ENCODE data around the gene SNTG2. TPM values are rescaled to one million over a fixed set of nuclear protein-coding genes. Genes with fewer than 3 reads are reported as not detected.

The SNTG2 gene
- total and polyA plus RNA-seq, 2 of the 13 experiments (the other 11 are each of a cell fraction or from before 2014, with no cell fraction given) = not detected

DNA sequence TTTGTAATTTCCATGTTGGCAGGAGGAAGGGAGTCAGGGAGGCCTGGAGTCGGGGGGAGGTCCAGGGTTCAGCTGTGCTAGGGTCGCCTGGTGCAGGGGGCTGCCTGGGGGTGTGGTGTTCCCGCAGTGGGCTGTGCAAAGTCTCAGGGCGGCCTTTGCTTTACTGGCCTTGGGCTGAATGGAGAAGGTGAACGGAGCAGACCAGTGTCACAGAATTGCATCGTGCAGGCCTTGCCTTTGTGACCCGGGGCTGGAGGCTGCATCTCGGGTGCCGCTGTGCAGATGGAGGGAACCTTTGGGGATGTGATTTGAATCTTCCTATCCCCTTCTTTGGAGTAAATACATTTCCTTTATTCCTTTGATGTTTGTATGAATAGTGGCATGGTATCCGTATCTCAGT is 8.8 kb downstream of the SNTG2 start:
- Histone ChIP-seq H3K36me3 (replicated peaks in 1 of 2; ENCODE audit: control insufficient read depth in 1 of 2, insufficient read depth in 2 of 2, low read length in 2 of 2) (no peaks in the 10 kb centered on the region), H4K20me1 (ENCODE audit: insufficient read depth, low read length) (no peaks in the 10 kb centered on the region; the same call in 1 of the 2 replicates), H3K9ac (ENCODE audit: insufficient read depth, low read depth, low read length) (no peak overlapping the region), H3K79me2 (ENCODE audit: insufficient read depth, low read length) (no peaks in the 10 kb centered on the region), H3K9me3 (ENCODE audit: low read length) (no peaks in the 10 kb centered on the region), H2AFZ (ENCODE audit: low read length) (no peak overlapping the region), H3K27me3 (ENCODE audit: control insufficient read depth in 1 of 2, insufficient read depth in 2 of 2, low read length in 2 of 2) (peaks cover 5 to 39% of the 10 kb centered on the region in 2 experiments; a peak in 4 of 5 replicates), H3K4me3 (replicated peaks in 1 of 3; ENCODE audit: insufficient read depth in 1 of 3, low read depth in 2 of 3, low read length in 3 of 3) (no peak overlapping the region), H3K4me1 (ENCODE audit: insufficient read depth, low read length) (peaks cover 2% of the 10 kb centered on the region), H3K27ac (ENCODE audit: extremely low read length, insufficient read depth, low read length) (no peak overlapping the region), H3K4me2 (ENCODE audit: low read depth, low read length) (no peak overlapping the region)
- FAIRE-seq (no peak), DNase-seq (ENCODE audit: low spot score) (no peak), ATAC-seq (no peak)
- POLR2A ChIA-PET = no interaction called here
- in situ Hi-C loops (cut with HindIII; ENCODE audit: extremely low pct_ligation_motif_present, low pct_unique_long_range_greater_than_20kb) (no loop called here), intact Hi-C loops (cut with micrococcal nuclease; ENCODE audit: unreplicated experiment) (no loop called here)
- CTCF ChIA-PET (ENCODE audit: low intra/inter-chr PET ratio, low total read pairs) = no interaction called here
- TF ChIP-seq ZNF224 (CRISPR knock-in tag; IDR thresholded peaks at IDR 0.05) (no peak), MEIS2 (CRISPR knock-in tag; IDR thresholded peaks at IDR 0.05) (no peak), ZNF20 (CRISPR knock-in tag; IDR thresholded peaks at IDR 0.05) (no peak)
- BruUV-seq (replicated peaks) = no TSS peak
- WGBS (ENCODE audit: low lambda C conversion rate) = 7% methylated on average over 9 of the region's 10 CpGs

DNA sequence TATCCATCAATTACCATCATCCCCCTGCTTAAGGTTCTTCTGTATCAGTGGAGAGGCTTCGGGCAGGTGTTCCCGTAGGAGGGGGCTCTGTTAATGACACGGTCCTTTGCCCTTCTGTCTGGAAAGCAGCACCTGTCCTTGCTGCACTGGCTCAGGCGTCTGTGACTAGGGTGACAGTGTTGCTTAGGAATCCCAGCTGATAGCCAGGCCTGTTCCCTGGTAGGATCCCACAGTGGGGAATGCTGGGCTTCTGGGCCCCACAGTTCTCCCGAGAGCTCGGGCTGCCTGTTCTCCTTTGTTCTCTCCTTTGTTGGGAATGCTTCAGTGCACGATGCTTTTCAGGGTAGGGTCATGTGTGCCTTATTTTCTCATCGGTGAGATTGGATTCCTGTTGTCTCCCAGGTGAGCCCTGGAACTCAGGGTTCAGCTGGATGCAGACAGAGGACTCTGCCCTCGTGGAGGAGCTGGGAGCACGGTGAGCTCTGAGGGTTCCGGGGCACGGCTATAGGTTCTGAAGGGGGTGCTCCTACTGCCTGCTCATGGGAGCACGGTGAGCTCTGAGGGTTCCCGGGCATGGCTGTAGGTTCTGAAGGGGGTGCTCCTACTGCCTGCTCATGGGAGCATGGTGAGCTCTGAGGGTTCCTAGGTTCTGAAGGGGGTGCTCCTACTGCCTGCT is 9.6 kb downstream of the SNTG2 start:
- DNase-seq (ENCODE audit: low spot score) = no peak
- no peaks in the 10 kb centered on the region for H3K9me3 ChIP-seq (ENCODE audit: low read length)
- ATAC-seq = no peak
- no peak overlapping the region for H2AFZ ChIP-seq (ENCODE audit: low read length)
- no peak overlapping the region for H3K9ac ChIP-seq (ENCODE audit: insufficient read depth, low read depth, low read length)
- WGBS (ENCODE audit: low lambda C conversion rate) = 7% methylated on average over 12 of the region's 14 CpGs
- H3K4me1 ChIP-seq (ENCODE audit: insufficient read depth, low read length) = no peaks in the 10 kb centered on the region
- H3K27me3 ChIP-seq (ENCODE audit: control insufficient read depth in 1 of 2, insufficient read depth in 2 of 2, low read length in 2 of 2) = peaks cover 5 to 39% of the 10 kb centered on the region in 2 experiments; a peak in 4 of 5 replicates
- ChIA-PET CTCF (ENCODE audit: low intra/inter-chr PET ratio, low total read pairs) (no interaction called here), POLR2A (no interaction called here)
- no peak overlapping the region for H3K4me2 ChIP-seq (ENCODE audit: low read depth, low read length)
- no TSS peak for BruUV-seq (replicated peaks)
- H3K36me3 ChIP-seq (replicated peaks in 1 of 2; ENCODE audit: control insufficient read depth in 1 of 2, insufficient read depth in 2 of 2, low read length in 2 of 2) = no peaks in the 10 kb centered on the region
- intact Hi-C loops (cut with micrococcal nuclease; ENCODE audit: unreplicated experiment) = no loop called here
- H3K4me3 ChIP-seq (replicated peaks in 1 of 3; ENCODE audit: insufficient read depth in 1 of 3, low read depth in 2 of 3, low read length in 3 of 3) = no peak overlapping the region
- in situ Hi-C loops (cut with HindIII; ENCODE audit: extremely low pct_ligation_motif_present, low pct_unique_long_range_greater_than_20kb) = no loop called here
- no peak for FAIRE-seq
- H4K20me1 ChIP-seq (ENCODE audit: insufficient read depth, low read length) = no peaks in the 10 kb centered on the region; the same call in 1 of the 2 replicates
- H3K27ac ChIP-seq (ENCODE audit: extremely low read length, insufficient read depth, low read length) = no peak overlapping the region
- no peaks in the 10 kb centered on the region for H3K79me2 ChIP-seq (ENCODE audit: insufficient read depth, low read length)
- TF ChIP-seq ZNF263 (CRISPR knock-in tag; IDR thresholded peaks at IDR 0.05) = 0 out of 2 replicates have a peak, but pooled peaks have one; percentile 36
- TF ChIP-seq, protein P1, sequence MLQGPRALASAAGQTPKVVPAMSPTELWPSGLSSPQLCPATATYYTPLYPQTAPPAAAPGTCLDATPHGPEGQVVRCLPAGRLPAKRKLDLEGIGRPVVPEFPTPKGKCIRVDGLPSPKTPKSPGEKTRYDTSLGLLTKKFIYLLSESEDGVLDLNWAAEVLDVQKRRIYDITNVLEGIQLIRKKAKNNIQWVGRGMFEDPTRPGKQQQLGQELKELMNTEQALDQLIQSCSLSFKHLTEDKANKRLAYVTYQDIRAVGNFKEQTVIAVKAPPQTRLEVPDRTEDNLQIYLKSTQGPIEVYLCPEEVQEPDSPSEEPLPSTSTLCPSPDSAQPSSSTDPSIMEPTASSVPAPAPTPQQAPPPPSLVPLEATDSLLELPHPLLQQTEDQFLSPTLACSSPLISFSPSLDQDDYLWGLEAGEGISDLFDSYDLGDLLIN (CRISPR knock-in tag; IDR thresholded peaks at IDR 0.05; ENCODE audit: borderline replicate concordance) = no peak
- TF ChIP-seq, protein P2, sequence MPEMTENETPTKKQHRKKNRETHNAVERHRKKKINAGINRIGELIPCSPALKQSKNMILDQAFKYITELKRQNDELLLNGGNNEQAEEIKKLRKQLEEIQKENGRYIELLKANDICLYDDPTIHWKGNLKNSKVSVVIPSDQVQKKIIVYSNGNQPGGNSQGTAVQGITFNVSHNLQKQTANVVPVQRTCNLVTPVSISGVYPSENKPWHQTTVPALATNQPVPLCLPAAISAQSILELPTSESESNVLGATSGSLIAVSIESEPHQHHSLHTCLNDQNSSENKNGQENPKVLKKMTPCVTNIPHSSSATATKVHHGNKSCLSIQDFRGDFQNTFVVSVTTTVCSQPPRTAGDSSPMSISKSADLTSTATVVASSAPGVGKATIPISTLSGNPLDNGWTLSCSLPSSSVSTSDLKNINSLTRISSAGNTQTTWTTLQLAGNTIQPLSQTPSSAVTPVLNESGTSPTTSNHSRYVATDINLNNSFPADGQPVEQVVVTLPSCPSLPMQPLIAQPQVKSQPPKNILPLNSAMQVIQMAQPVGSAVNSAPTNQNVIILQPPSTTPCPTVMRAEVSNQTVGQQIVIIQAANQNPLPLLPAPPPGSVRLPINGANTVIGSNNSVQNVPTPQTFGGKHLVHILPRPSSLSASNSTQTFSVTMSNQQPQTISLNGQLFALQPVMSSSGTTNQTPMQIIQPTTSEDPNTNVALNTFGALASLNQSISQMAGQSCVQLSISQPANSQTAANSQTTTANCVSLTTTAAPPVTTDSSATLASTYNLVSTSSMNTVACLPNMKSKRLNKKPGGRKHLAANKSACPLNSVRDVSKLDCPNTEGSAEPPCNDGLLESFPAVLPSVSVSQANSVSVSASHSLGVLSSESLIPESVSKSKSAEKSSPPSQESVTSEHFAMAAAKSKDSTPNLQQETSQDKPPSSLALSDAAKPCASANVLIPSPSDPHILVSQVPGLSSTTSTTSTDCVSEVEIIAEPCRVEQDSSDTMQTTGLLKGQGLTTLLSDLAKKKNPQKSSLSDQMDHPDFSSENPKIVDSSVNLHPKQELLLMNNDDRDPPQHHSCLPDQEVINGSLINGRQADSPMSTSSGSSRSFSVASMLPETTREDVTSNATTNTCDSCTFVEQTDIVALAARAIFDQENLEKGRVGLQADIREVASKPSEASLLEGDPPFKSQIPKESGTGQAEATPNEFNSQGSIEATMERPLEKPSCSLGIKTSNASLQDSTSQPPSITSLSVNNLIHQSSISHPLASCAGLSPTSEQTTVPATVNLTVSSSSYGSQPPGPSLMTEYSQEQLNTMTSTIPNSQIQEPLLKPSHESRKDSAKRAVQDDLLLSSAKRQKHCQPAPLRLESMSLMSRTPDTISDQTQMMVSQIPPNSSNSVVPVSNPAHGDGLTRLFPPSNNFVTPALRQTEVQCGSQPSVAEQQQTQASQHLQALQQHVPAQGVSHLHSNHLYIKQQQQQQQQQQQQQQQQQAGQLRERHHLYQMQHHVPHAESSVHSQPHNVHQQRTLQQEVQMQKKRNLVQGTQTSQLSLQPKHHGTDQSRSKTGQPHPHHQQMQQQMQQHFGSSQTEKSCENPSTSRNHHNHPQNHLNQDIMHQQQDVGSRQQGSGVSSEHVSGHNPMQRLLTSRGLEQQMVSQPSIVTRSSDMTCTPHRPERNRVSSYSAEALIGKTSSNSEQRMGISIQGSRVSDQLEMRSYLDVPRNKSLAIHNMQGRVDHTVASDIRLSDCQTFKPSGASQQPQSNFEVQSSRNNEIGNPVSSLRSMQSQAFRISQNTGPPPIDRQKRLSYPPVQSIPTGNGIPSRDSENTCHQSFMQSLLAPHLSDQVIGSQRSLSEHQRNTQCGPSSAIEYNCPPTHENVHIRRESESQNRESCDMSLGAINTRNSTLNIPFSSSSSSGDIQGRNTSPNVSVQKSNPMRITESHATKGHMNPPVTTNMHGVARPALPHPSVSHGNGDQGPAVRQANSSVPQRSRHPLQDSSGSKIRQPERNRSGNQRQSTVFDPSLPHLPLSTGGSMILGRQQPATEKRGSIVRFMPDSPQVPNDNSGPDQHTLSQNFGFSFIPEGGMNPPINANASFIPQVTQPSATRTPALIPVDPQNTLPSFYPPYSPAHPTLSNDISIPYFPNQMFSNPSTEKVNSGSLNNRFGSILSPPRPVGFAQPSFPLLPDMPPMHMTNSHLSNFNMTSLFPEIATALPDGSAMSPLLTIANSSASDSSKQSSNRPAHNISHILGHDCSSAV (CRISPR knock-in tag; IDR thresholded peaks at IDR 0.05; ENCODE audit: borderline replicate concordance) = no peak
